ENCODE data around the gene SNPH.
"Not testable (repeated sequence)": the region's sequence is repeated elsewhere in the genome, so short reads cannot be mapped to it uniquely, and the experiment has no call there.

The SNPH gene

GRCh38 chr20:1337441-1337840 is 71.3 kb downstream of the SNPH start:
- DNase-seq (ENCODE audit: low read depth) = no peak

GRCh38 chr20:1338096-1338495 is 72.0 kb downstream of the SNPH start:
- no peak for DNase-seq (ENCODE audit: low read depth)

GRCh38 chr20:1338801-1339200 is 72.7 kb downstream of the SNPH start:
- DNase-seq (ENCODE audit: low read depth) = no peak

DNA sequence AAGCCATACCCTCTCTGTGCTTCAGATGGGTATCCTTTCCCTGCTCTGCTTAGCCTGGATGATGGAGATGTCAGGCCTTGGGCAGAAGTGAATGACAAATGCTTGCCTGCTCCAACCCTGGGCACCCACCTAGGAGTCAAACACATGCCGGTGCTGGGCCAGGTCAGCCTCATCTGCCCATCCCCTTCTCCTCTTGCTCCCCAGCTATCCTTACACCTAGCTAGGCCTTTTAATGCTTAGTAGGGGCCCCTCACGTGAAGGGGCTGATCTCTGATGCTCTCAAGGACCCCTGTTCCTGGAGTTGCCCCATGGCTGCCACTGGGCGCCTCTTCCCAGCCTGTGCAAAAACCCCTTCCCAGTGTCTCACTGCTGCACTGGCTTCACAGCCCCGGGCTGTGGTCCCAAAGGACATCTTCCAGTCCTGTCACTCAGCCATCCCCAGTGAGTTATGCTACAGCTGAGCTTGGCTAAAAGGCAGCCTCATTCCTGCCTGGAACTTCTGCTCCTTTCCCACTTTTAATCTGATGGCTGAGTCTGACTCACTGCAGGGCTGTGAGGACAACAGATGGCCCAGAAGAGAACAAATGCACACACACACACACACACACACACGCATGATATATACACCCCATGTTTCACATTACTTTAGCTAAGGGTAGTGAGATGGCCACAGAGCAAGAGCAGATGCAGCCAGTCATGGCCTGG is 75.6 kb downstream of the SNPH start:
- DNase-seq (ENCODE audit: low read depth) = peak; percentile 54

DNA sequence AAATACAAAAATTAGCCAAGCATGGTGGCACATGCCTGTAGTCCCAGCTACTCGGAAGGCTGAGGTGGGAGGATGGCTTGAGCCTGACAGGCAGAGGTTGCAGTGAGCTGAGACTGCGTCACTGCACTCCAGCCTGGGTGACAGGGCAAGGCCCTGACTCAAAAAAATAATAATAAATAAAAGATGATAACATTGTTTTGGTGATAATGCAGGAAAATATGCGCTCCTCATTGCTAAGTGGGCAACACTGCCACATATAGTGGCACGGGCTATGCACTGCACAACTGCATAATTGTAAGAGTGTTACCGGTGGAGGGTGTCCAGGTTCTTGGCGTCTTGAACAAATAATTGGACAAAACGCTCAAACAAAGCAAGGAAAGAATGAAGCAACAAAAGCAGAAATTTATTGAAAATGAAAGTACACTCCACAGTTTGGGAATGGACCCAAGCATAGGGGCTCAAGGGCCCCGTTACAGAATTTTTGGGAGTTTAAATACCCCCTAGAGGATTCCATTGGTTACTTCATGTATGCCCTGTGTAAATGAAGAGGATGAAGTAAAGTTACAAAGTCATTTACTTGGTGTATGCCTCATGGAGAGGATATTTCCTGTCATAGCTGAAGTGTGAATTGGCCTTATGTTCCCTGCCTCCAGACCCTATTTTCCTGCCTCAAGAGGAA is 77.5 kb downstream of the SNPH start:
- DNase-seq (ENCODE audit: low read depth) = not testable (repeated sequence)

DNA sequence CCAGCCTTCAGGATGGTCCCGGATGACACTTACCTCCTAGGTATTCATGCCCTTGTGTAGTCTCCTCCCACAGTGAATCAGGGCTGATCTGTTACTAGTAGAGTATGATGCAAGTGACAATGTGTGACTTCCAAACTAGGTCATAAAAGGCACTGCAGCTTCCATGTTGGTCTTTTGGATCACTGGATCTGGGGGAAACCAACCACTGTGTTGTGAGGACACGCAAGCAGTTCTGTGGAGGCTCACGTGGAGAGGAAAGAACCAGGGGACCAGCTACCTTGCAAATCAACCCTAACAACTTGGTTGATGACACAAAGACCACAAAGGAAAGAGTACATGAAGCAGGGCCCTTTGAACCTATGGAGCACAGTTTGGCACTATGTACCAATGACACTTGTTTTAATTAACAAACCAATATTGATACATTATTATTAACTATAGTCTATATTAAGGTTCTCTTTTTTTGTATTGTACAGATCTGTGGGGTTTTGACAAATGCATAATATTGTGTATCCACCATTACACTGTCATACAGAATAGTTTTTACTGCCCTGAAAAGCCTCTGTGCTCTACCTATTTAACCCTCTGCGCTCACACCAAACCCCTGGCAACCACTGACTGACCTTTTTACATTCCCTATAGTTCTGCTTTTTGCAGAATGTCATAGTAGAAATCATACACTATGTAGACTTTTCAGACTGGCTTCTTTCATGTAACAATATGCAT is 79.1 kb downstream of the SNPH start:
- no peak for DNase-seq (ENCODE audit: low read depth)

DNA sequence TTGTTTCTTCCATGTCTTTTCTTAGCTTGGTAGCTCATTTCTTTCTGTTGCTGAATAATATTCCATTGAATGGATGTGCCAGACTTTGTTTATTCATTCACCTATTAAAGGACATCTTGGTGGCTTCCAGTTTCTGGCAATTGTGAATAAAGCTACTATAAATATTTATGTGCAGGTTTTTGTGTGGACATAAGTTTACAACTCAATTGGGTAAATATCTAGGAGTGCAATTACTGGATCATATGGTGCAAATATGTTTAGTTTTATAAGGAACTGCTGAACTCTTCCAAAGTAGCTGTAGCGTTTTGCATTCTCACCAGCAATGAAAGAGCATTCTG is 79.6 kb downstream of the SNPH start:
- DNase-seq (ENCODE audit: low read depth) = no peak

GRCh38 chr20:1346315-1346969 is 80.3 kb downstream of the SNPH start:
- DNase-seq (ENCODE audit: low read depth) = no peak

GRCh38 chr20:1353956-1354355 is 87.9 kb downstream of the SNPH start:
- no peak for DNase-seq (ENCODE audit: low read depth)

DNA sequence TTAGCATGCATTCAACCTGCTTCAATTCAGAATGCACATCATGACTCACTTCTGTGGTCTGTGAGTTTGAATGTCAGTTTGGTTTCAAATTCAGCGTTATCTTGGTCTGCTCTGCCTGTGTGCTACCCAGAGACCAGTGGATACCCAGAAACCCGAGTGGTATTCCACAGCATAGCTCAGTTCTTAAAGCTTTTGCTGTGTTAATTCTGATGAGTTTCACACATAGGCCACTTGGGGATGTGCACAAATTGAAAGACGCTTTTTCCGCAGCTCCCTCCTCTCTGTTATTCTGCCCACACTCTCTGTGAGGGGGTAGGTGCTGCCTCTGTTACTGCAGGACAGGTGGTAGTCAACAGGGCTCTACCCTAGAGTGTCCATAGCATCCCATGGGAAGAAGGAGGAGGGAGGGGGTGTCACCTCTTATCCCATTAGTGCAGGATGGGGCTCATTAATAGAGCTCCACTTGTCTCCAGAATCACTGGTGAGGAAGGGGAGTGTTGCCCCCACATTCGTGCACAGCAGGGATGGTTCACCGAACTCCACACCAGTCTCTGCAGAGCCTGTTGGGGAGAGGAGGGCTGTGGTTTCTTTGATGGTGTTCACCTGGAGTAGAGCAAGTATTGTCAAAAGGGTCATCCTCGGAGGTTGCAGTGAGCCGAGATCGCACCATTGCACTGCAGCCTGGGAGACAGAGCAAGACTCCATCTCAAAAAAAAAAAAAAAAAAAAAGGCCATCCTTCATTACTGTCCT is 92.0 kb downstream of the SNPH start:
- no peak for DNase-seq (ENCODE audit: low read depth)
